Measurements from ENCODE around the gene SORL1.

GRCh38 chr11:121406291-121406690, 45.8 kb upstream of the SORL1 start:
- TF ChIP-seq CTCF (IDR thresholded peaks at IDR 0.05) = no peak
- TF ChIP-seq POLR2A (IDR thresholded peaks at IDR 0.05; ENCODE audit: low read depth) = no peak
